Epithelial cell of proximal tubule (primary cell): ENCODE data around the gene APBA3. TPM values are rescaled to one million over a fixed set of nuclear protein-coding genes. Genes with fewer than 3 reads are reported as not detected.

Experiments
- DNase-seq: peaks from one replicate; pipeline ENCODE4 v3.0.0-alpha.2; 2011; ENCODE audit warnings: low read depth
- H3K4me3 ChIP-seq: 2 replicates; pipeline ENCODE4 v1.5.1; 2011; ENCODE audit warnings: low read depth, mild to moderate bottlenecking, low read length
- CTCF ChIP-seq: conservative IDR thresholded peaks from 2 replicates; pipeline ENCODE4 v1.5.1; 2012; ENCODE audit warnings: low read depth, mild to moderate bottlenecking, low read length
- total RNA-seq: library from RNA; depleted of rRNA; stranded (reverse); fragments of >200 nt; gene quantifications from 2 replicates; pipeline ENCODE4 v1.2.3, GENCODE V29; 2015

Gene APBA3
- total RNA-seq, 1 donor from 2014 or later = 25.8 TPM

- no peak for DNase-seq
- no peak overlapping the region for H3K4me3 ChIP-seq
- TF ChIP-seq CTCF = no peak
These were observed 9.0 kb downstream of the APBA3 start for GRCh38 chr19:3752492-3752891.

GRCh38 chr19:3751236-3751635 is 10.3 kb downstream of the APBA3 start:
- H3K4me3 ChIP-seq = no peak overlapping the region
- no peak for DNase-seq
- no peak for TF ChIP-seq CTCF

GRCh38 chr19:3750211-3750610 is 11.3 kb downstream of the APBA3 start:
- no peak overlapping the region for H3K4me3 ChIP-seq
- no peak for TF ChIP-seq CTCF
- no peak for DNase-seq

GRCh38 chr19:3748965-3749364 is 12.5 kb downstream of the APBA3 start:
- no peak for DNase-seq
- H3K4me3 ChIP-seq = no peak overlapping the region
- TF ChIP-seq CTCF = no peak

GRCh38 chr19:3746371-3747056 is 15.0 kb downstream of the APBA3 start:
- H3K4me3 ChIP-seq = no peak overlapping the region
- TF ChIP-seq CTCF = no peak
- DNase-seq = no peak

- TF ChIP-seq CTCF = no peak
- no peak overlapping the region for H3K4me3 ChIP-seq
- DNase-seq = no peak
These were observed 16.0 kb downstream of the APBA3 start for GRCh38 chr19:3745363-3746045.

- no peak for DNase-seq
- no peak for TF ChIP-seq CTCF
- no peak overlapping the region for H3K4me3 ChIP-seq
These were observed 18.0 kb downstream of the APBA3 start for GRCh38 chr19:3743486-3743885.
